Measurements from ENCODE around the gene SLFN11. TPM values are rescaled to one million over a fixed set of nuclear protein-coding genes. Genes with fewer than 3 reads are reported as not detected.

SLFN11 gene
- total and polyA plus RNA-seq, 2 of the 4 experiments (the other 2 are of a cell fraction), result 29.9 to 144 TPM

DNA sequence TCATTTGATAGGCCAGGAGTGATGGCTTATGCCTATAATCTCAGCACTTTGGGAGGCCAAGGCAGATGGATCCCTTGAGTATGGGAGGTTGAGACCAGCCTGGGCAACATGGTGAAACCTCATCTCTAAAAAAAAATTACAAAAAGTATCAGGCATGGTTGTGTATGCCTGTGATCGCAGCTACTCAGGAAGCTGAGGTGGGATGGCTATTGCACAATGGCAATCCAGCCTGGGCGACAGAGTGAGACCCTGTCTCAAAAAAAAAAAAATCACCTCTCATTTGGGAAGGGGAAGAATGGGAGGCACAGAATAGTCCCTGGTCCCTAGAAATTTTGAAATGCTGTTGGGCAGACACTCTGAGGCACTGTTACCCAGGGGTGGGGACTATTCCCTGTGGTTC, 35.2 kb downstream of the SLFN11 start:
- Histone ChIP-seq H3K9me3 (ENCODE audit: control insufficient read depth, insufficient read depth, low read length) (no peaks in the 10 kb centered on the region), H2BK120ac (ENCODE audit: low read depth, low read length) (no peak overlapping the region), H2BK15ac (ENCODE audit: low read depth, low read length) (no peak overlapping the region), H3K9ac (ENCODE audit: low read depth, low read length) (no peak overlapping the region), H4K91ac (ENCODE audit: insufficient read depth, low read depth, low read length) (no peak overlapping the region), H2AK9ac (replicated peaks; ENCODE audit: low read depth, low read length, poor library complexity) (no peak overlapping the region), H2BK20ac (ENCODE audit: low read depth, low read length) (no peak overlapping the region), H3K14ac (replicated peaks; ENCODE audit: low read depth, low read length) (no peak overlapping the region), H3K4me2 (ENCODE audit: low read depth, low read length) (no peak overlapping the region), H3K9me1 (ENCODE audit: insufficient read depth, low read length) (no peaks in the 10 kb centered on the region), H2AFZ (replicated peaks; ENCODE audit: low read length, poor library complexity) (no peak overlapping the region), H3K4me1 (ENCODE audit: control insufficient read depth, insufficient read depth, low read length) (no peaks in the 10 kb centered on the region), H3K23ac (ENCODE audit: low read depth, low read length) (no peak overlapping the region), H3K27me3 (ENCODE audit: control insufficient read depth, insufficient read depth, low read length) (peaks cover 9% of the 10 kb centered on the region), H3K56ac (ENCODE audit: extremely low read depth, insufficient read depth, low read length) (no peak overlapping the region), H3K4me3 (ENCODE audit: insufficient read depth, low read depth, low read length) (no peak overlapping the region), H4K8ac (ENCODE audit: low read depth in 2 of 2, low read length in 2 of 2) (no peak overlapping the region), H3K27ac (ENCODE audit: insufficient read depth, low read length) (no peak overlapping the region), H2AK5ac (ENCODE audit: low read depth, low read length) (no peak overlapping the region), H3K36me3 (ENCODE audit: control insufficient read depth, insufficient read depth, low read length) (no peaks in the 10 kb centered on the region), H3K4ac (ENCODE audit: low read depth, low read length) (no peak overlapping the region), H3K79me1 (ENCODE audit: low read depth in 1 of 2, low read length in 2 of 2) (no peaks in the 10 kb centered on the region), H3K18ac (ENCODE audit: low read depth, low read length) (no peak overlapping the region), H4K20me1 (ENCODE audit: insufficient read depth, low read length) (no peaks in the 10 kb centered on the region), H2BK5ac (ENCODE audit: low read depth, low read length, poor library complexity, severe bottlenecking) (no peak overlapping the region), H4K5ac (ENCODE audit: low read depth, low read length) (no peak overlapping the region)
- dilution Hi-C loops (cut with HindIII; ENCODE audit: low sequenced_read_pairs, unreplicated experiment) (no loop called here), intact Hi-C loops (cut with micrococcal nuclease) (no loop called here), in situ Hi-C loops (cut with MboI; ENCODE audit: low sequenced_read_pairs) (no loop called here)
- TF ChIP-seq RCOR1 (IDR thresholded peaks at IDR 0.05; ENCODE audit: insufficient replicate concordance, low read length) (no peak), CEBPB (IDR thresholded peaks at IDR 0.05; ENCODE audit: low read depth, low read length) (0 out of 2 replicates have a peak, but pooled peaks have one; percentile 6)
- BruUV-seq (replicated peaks), result no TSS peak
- POLR2A ChIA-PET (ENCODE audit: unreplicated experiment), result no interaction called here
- DNase-seq, result no peak
- CTCF ChIA-PET, result interaction anchor here (1.5 kb wide), 1 partner anchor 13 kb away, joined by 3 read pairs; no protein-coding TSS in a partner anchor
- no peak for ATAC-seq (ENCODE audit: low read depth)
- no CpG with 5 or more reads among the region's 2 CpGs for WGBS, 2 experiments (ENCODE audit: extremely low coverage in 2 of 2, insufficient read length in 1 of 2)

Measured in IMR-90 (cell line).